Naive thymus-derived CD4-positive, alpha-beta T cell (primary cell): ENCODE results near the gene AZIN2. TPM values are rescaled to one million over a fixed set of nuclear protein-coding genes. Genes with fewer than 3 reads are reported as not detected.
"Not testable (repeated sequence)": the region's sequence is repeated elsewhere in the genome, so short reads cannot be mapped to it uniquely, and the experiment has no call there.

Source experiments
- ATAC-seq: fragments of 150-1000 bp; cut with Tn5 transposase; 2 replicates; pipeline ENCODE4 v1.10.0; 2021; ENCODE audit warnings: mild to moderate bottlenecking, moderate library complexity
- CTCF ChIA-PET: fragments of 350-600 bp; sonication (Branson Sonifier 250); formaldehyde crosslinking; loops from one replicate; lab custom pipeline; 2021; ENCODE audit warnings: antibody characterized with exemption; lab: Charles Lee
- POLR2A ChIA-PET: fragments of 350-600 bp; sonication (Branson Sonifier 250); formaldehyde crosslinking; loops from one replicate; lab custom pipeline; 2021; ENCODE audit warnings: antibody characterized with exemption, inconsistent platforms; lab: Charles Lee
- DNase-seq, 9 donors: peaks; one replicate each; pipeline versions ENCODE4 v3.0.0 to v3.0.0-alpha.2; 2020 to 2022; ENCODE audit warnings: mixed read lengths in 1 of 9
- H3K27ac ChIP-seq: one replicate; pipeline ENCODE4 v1.7.0; 2013; ENCODE audit warnings: mild to moderate bottlenecking, low read depth, low read length, moderate library complexity
- H3K27me3 ChIP-seq, 2 donors: one replicate each; pipeline ENCODE4 v1.7.0; 2013; ENCODE audit warnings: low read length in 2 of 2, mild to moderate bottlenecking in 2 of 2, moderate library complexity in 2 of 2; ENCODE audit not compliant: control insufficient read depth in 2 of 2, insufficient read depth in 2 of 2
- H3K36me3 ChIP-seq, 3 experiments: 1 replicate in 2 of 3; 2 replicates in 1 of 3; pipeline ENCODE4 v1.7.0; 2013; ENCODE audit warnings: low read length in 3 of 3, mild to moderate bottlenecking in 3 of 3, moderate library complexity in 1 of 3; ENCODE audit not compliant: insufficient read depth in 3 of 3, control insufficient read depth in 2 of 3
- H3K4me1 ChIP-seq, 2 donors: one replicate each; pipeline ENCODE4 v1.7.0; 2013; ENCODE audit warnings: low read length in 2 of 2, mild to moderate bottlenecking in 2 of 2, moderate library complexity in 1 of 2; ENCODE audit not compliant: control insufficient read depth in 2 of 2, insufficient read depth in 2 of 2
- H3K4me3 ChIP-seq: 2 replicates; pipeline ENCODE4 v1.7.0; 2013; ENCODE audit warnings: mild to moderate bottlenecking, low read length
- H3K9me3 ChIP-seq, 3 experiments: 1 replicate in 2 of 3; 2 replicates in 1 of 3; pipeline ENCODE4 v1.7.0; 2013; ENCODE audit warnings: low read length in 3 of 3; ENCODE audit not compliant: control insufficient read depth in 2 of 3
- H3K27ac Mint-ChIP-seq, 9 donors: one replicate each; pipeline ENCODE4 v1.8.0; 2020 to 2022; ENCODE audit warnings: mixed read lengths in 9 of 9, mild to moderate bottlenecking in 8 of 9, moderate library complexity in 5 of 9, inconsistent platforms in 2 of 9
- H3K27me3 Mint-ChIP-seq, 5 donors: one replicate each; pipeline ENCODE4 v1.8.0; 2021 to 2022; ENCODE audit warnings: mixed read lengths in 5 of 5, mild to moderate bottlenecking in 1 of 5
- H3K36me3 Mint-ChIP-seq, 5 donors: one replicate each; pipeline ENCODE4 v1.8.0; 2020 to 2022; ENCODE audit warnings: mixed read lengths in 5 of 5, mild to moderate bottlenecking in 3 of 5, inconsistent platforms in 1 of 5
- H3K4me1 Mint-ChIP-seq, 7 donors: one replicate each; pipeline ENCODE4 v1.8.0; 2020 to 2022; ENCODE audit warnings: mixed read lengths in 7 of 7, mild to moderate bottlenecking in 3 of 7, inconsistent platforms in 1 of 7
- H3K4me3 Mint-ChIP-seq, 10 donors: one replicate each; pipeline ENCODE4 v1.8.0; 2020 to 2022; ENCODE audit warnings: mild to moderate bottlenecking in 10 of 10, mixed read lengths in 10 of 10, moderate library complexity in 6 of 10, inconsistent platforms in 2 of 10
- H3K9me3 Mint-ChIP-seq, 11 donors: one replicate each; pipeline ENCODE4 v1.8.0; 2020 to 2022; ENCODE audit warnings: mixed read lengths in 11 of 11, mild to moderate bottlenecking in 4 of 11, inconsistent platforms in 1 of 11, moderate library complexity in 1 of 11
- intact Hi-C, 2 donors: fragments of 100-400 bp; cut with micrococcal nuclease; formaldehyde crosslinking; loops; one replicate each; pipeline ENCODE4 v1.15.1; 2023
- polyA plus RNA-seq, 2 donors: library from polyadenylated mRNA; unstranded; fragments of 300-500 nt; fragmentation: Illumina TruSeq; gene quantifications; one replicate each; pipeline ENCODE4 v1.2.3, GENCODE V29; 2021
- total RNA-seq, 6 experiments: library from RNA in 5 of 6; stranded (reverse) in 5 of 6; gene quantifications; 1 replicate in 5 of 6; 2 replicates in 1 of 6; pipeline ENCODE4 v1.2.3 and lab custom pipeline; 2021 to 2026

Gene AZIN2
- total and polyA plus RNA-seq, 7 experiments from 2014 or later, result 4.3 to 9.6 (median 6.0) TPM

DNA sequence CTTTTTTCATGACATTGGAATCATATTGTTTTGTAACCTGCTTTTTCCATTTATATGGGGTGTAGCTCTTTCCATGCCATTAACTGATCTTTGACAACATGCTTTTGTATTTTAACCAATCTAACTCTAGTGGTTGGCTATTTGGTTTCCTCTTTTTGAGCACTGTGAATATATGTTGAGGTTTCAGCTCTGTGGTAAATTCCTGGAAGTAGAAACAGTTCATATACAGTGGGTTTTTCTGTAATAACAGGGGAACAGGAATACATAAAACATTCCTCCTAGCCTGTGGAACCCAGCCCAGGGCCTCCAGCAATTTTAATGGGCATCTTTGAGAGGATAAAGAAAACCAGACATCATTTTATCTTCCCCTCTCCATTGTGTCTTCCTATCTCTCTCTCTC lies 17.4 kb downstream of the AZIN2 start:
- peak overlapping the region; percentile 84 to 96 (median 93) for H3K27ac Mint-ChIP-seq
- H3K36me3 ChIP-seq, result no peaks in the 10 kb centered on the region
- H3K4me3 Mint-ChIP-seq, result peak overlapping the region; percentile 4 to 85 (median 78)
- ChIA-PET POLR2A (interaction anchor here (2.1 kb wide), 1 partner anchor 83 kb away, joined by 5 read pairs; the partner anchor contains the start of gene TRIM62), CTCF (interaction anchor here (0.7 to 3.1 kb wide), 4 partner anchors 8 to 759 kb away, joined by 3 to 13 read pairs (median 4); no protein-coding TSS in a partner anchor)
- H3K27me3 Mint-ChIP-seq, result no peaks in the 10 kb centered on the region
- peak overlapping the region; percentile 0 for H3K4me3 ChIP-seq
- no peaks in the 10 kb centered on the region for H3K9me3 Mint-ChIP-seq
- H3K4me1 ChIP-seq, result peaks cover 37% of the 10 kb centered on the region in 2 donors
- intact Hi-C loops, result loop anchor here in 1 of 2 donors (5.0 kb wide), 1 partner anchor 61 kb away; the partner anchor contains the start of gene AK2
- DNase-seq (no peak), ATAC-seq (no peak)
- H3K9me3 ChIP-seq, result no peaks in the 10 kb centered on the region
- peaks cover 37 to 79% (median 66%) of the 10 kb centered on the region in 7 donors for H3K4me1 Mint-ChIP-seq
- H3K36me3 Mint-ChIP-seq, result peaks cover 2 to 33% (median 10%) of the 10 kb centered on the region in 5 donors
- H3K27ac ChIP-seq, result peak overlapping the region; percentile 56
- H3K27me3 ChIP-seq, result no peaks in the 10 kb centered on the region

DNA sequence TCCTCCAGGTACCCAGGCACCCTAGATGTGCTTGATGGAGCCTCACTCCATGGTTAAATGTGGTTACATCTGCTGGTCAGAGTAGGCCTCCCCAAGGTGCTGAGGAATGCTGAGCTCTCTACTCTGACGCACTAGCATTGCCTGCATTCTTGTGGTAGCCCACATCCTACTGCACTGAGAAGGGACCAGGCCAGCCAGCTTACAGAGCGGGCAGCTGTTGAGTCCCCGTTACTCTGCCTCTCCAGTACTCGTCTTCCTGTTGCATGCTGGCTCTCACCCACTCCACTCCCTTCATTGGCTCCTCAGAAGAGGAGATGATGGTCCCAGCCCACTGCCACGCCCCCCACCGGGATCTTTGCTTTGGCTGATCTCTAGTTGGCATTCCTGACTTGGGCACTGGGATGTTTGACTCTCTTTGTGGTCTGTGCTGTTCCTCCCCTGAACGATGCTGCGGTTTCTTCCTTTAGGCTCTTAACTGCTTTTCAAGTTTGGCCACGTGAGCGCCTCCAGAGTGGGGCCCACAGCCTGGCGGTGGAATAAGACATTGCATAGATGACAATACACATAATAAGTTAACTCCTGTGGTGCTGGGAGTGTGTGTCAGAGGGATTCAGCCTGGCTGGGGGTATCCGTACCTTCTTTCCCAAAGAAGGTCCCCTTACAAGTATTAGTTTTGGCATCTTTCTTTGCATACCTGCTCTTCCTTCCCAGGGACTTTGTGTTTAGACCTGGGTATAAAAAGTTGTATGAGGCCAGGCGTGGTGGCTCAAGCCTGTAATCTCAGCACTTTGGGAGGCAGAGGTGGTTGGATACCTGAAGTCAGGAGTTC lies 18.6 kb downstream of the AZIN2 start:
- H3K4me1 ChIP-seq, result peaks cover 37% of the 10 kb centered on the region in 2 donors
- Mint-ChIP-seq H3K4me3 (peak overlapping the region; percentile 72 to 85 (median 80)), H3K27ac (peak overlapping the region; percentile 87 to 96 (median 93)), H3K9me3 (no peaks in the 10 kb centered on the region), H3K36me3 (peaks cover 4 to 33% (median 12%) of the 10 kb centered on the region in 5 donors), H3K27me3 (no peaks in the 10 kb centered on the region), H3K4me1 (peaks cover 35 to 81% (median 67%) of the 10 kb centered on the region in 7 donors)
- CTCF ChIA-PET, result interaction anchor here (0.6 to 3.1 kb wide), 4 partner anchors 9 to 28 kb away, joined by 4 to 13 read pairs (median 6); no protein-coding TSS in a partner anchor
- no peaks in the 10 kb centered on the region for H3K36me3 ChIP-seq
- no peaks in the 10 kb centered on the region for H3K9me3 ChIP-seq
- POLR2A ChIA-PET, result interaction anchor here (1.0 to 2.1 kb wide), 6 partner anchors 11 to 82 kb away, joined by 3 to 14 read pairs (median 6); partner anchors contain the start of genes AZIN2 and TRIM62
- DNase-seq (peak; percentile 41 to 81 (median 75)), ATAC-seq (peak; percentile 93)
- no peaks in the 10 kb centered on the region for H3K27me3 ChIP-seq
- peak overlapping the region; percentile 26 for H3K4me3 ChIP-seq
- H3K27ac ChIP-seq, result peak overlapping the region; percentile 56
- intact Hi-C loops, result loop anchor here (1.0 to 5.0 kb wide), 5 partner anchors 11 to 166 kb away; partner anchors contain the start of genes AZIN2 (in 2 of the 2) and AK2 (in 1 of the 2)

DNA sequence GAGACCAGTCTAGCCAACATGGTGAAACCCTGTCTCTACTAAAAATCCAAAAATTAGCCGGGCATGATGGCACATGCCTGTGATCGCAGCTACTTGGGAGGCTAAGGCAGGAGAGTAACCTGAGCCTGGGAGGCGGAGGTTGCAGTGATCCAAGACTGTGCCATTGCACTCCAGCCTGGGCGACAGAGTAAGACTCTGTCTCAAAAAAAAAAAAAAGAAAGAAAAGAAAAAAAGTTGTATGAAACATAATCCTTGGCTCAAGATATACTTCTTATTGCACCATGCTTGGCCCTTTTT lies 19.1 kb downstream of the AZIN2 start:
- H3K9me3 Mint-ChIP-seq, H3K27me3 Mint-ChIP-seq, H3K9me3 ChIP-seq, H3K36me3 ChIP-seq, ATAC-seq, H3K27me3 ChIP-seq, DNase-seq, intact Hi-C loops: not testable (repeated sequence)
- peak overlapping the region in 9 of 10 donors; percentile 30 to 85 (median 79) for H3K4me3 Mint-ChIP-seq
- ChIA-PET POLR2A (interaction anchor here (0.8 to 1.7 kb wide), 2 partner anchors 19 to 27 kb away, joined by 3 to 8 read pairs; partner anchors contain the start of gene AZIN2), CTCF (interaction anchor here (0.6 to 3.1 kb wide), 4 partner anchors 11 to 119 kb away, joined by 3 to 13 read pairs (median 6); no protein-coding TSS in a partner anchor)
- H3K4me3 ChIP-seq, result peak overlapping the region; percentile 26
- H3K4me1 ChIP-seq, result peaks cover 37% of the 10 kb centered on the region in 2 donors
- peak overlapping the region; percentile 56 for H3K27ac ChIP-seq
- H3K27ac Mint-ChIP-seq, result peak overlapping the region in 8 of 9 donors; percentile 87 to 96 (median 94)
- peaks cover 34 to 76% (median 61%) of the 10 kb centered on the region in 7 donors for H3K4me1 Mint-ChIP-seq
- peaks cover 4 to 33% (median 12%) of the 10 kb centered on the region in 5 donors for H3K36me3 Mint-ChIP-seq

DNA sequence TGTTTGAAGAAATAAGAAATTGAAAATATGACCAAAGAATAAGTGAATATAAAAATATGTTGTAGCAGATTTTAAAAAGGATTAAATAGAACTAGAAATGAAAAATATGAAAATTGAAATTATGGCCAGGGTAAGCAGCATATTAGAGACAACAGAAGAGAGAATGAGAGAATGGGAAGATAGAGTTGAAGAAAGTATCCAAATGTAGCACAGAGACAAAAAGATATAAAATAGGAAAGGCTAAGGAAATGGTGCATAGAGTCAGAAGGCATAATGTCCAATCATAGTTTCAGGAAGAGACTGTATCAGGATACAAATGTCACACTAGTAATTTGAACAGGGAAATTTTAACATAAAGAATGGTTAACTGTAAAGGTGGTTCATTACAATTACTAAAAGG lies 29.5 kb downstream of the AZIN2 start:
- no peaks in the 10 kb centered on the region for H3K27me3 ChIP-seq
- Mint-ChIP-seq H3K4me3 (no peak overlapping the region), H3K9me3 (peaks cover 0 to 13% (median 5%) of the 10 kb centered on the region in 11 donors), H3K27me3 (peaks cover 0 to 3% (median 0%) of the 10 kb centered on the region in 5 donors), H3K36me3 (peaks cover 5 to 27% (median 13%) of the 10 kb centered on the region in 5 donors), H3K4me1 (peaks cover 0 to 12% (median 0%) of the 10 kb centered on the region in 7 donors), H3K27ac (peak overlapping the region in 1 of 9 donors; percentile 8)
- POLR2A ChIA-PET, result no interaction called here
- intact Hi-C loops, result loop anchor here in 1 of 2 donors (10.0 kb wide), 1 partner anchor 184 kb away; no protein-coding TSS in a partner anchor
- CTCF ChIA-PET, result interaction anchor here (1.1 kb wide), 1 partner anchor 174 kb away, joined by 6 read pairs; no protein-coding TSS in a partner anchor
- ATAC-seq (no peak), DNase-seq (no peak)
- H3K36me3 ChIP-seq, result no peaks in the 10 kb centered on the region
- no peak overlapping the region for H3K27ac ChIP-seq
- H3K4me1 ChIP-seq, result no peaks in the 10 kb centered on the region
- no peaks in the 10 kb centered on the region for H3K9me3 ChIP-seq
- H3K4me3 ChIP-seq, result no peak overlapping the region

DNA sequence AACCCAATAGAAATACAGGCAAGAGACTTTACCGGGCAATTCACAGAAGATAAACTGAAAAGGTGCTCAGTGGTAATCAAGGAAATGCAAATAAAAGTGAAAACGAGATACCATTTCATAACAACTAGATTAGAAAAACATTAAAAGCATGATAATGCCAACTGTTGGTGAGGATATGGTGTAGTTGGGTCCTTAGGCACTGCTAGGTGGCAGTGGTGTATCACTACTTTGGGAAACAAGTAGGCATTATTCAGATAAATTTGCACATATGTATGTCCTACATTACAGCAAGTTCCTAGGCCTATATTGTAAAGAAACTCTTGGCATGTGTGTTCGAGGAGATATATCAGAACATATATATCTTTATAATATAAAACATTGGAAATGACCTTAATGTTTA lies 31.0 kb downstream of the AZIN2 start:
- no peak overlapping the region for H3K27ac ChIP-seq
- peaks cover 0 to 11% (median 5%) of the 10 kb centered on the region in 11 donors for H3K9me3 Mint-ChIP-seq
- H3K27ac Mint-ChIP-seq, result no peak overlapping the region
- CTCF ChIA-PET, result no interaction called here
- H3K27me3 ChIP-seq, result no peaks in the 10 kb centered on the region
- peaks cover 0 to 12% (median 0%) of the 10 kb centered on the region in 7 donors for H3K4me1 Mint-ChIP-seq
- H3K36me3 Mint-ChIP-seq, result peaks cover 5 to 17% (median 13%) of the 10 kb centered on the region in 5 donors
- no peaks in the 10 kb centered on the region for H3K9me3 ChIP-seq
- POLR2A ChIA-PET, result no interaction called here
- DNase-seq (peak in 1 of 9 donors; percentile 27), ATAC-seq (peak; percentile 41)
- no peaks in the 10 kb centered on the region for H3K36me3 ChIP-seq
- no peak overlapping the region for H3K4me3 Mint-ChIP-seq
- no peaks in the 10 kb centered on the region for H3K4me1 ChIP-seq
- H3K27me3 Mint-ChIP-seq, result no peaks in the 10 kb centered on the region
- intact Hi-C loops, result loop anchor here (1.0 to 10.0 kb wide), 3 partner anchors 183 to 255 kb away; no protein-coding TSS in a partner anchor
- H3K4me3 ChIP-seq, result no peak overlapping the region

DNA sequence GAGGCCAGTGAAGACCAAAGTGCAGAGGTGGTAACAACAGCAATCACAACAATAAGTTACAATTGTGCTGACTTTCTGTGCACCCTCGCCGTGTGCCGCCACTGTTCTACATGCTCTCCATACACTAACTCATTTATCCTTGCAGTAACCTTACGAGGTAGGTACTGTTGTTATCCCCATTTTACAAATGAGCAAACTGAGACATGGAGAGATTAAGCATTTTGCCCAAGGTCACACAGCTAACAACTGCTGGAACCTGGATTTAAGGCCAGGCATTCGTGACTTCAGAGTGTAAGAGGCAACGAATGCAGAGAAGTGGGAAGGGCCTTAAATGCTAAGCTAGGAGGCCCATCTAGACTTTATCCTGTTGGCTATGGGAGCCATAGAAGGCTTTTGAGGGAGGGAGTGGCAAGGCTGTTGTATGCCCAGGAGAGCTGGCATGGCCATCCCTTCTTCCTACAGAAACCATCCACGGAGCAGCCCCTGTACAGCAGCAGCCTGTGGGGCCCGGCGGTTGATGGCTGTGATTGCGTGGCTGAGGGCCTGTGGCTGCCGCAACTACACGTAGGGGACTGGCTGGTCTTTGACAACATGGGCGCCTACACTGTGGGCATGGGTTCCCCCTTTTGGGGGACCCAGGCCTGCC lies 36.6 kb downstream of the AZIN2 start:
- no peak overlapping the region for H3K27ac ChIP-seq
- no peak overlapping the region for H3K4me3 ChIP-seq
- DNase-seq (no peak), ATAC-seq (no peak)
- H3K4me1 ChIP-seq, result no peaks in the 10 kb centered on the region
- H3K27me3 Mint-ChIP-seq, result no peaks in the 10 kb centered on the region
- intact Hi-C loops, result loop anchor here in 1 of 2 donors (10.0 kb wide), 1 partner anchor 177 kb away; no protein-coding TSS in a partner anchor
- H3K36me3 Mint-ChIP-seq, result peaks cover 0 to 4% (median 0%) of the 10 kb centered on the region in 5 donors
- no peaks in the 10 kb centered on the region for H3K9me3 ChIP-seq
- H3K4me1 Mint-ChIP-seq, result peaks cover 0 to 6% (median 0%) of the 10 kb centered on the region in 7 donors
- CTCF ChIA-PET, result no interaction called here
- no peaks in the 10 kb centered on the region for H3K27me3 ChIP-seq
- no peaks in the 10 kb centered on the region for H3K9me3 Mint-ChIP-seq
- H3K36me3 ChIP-seq, result no peaks in the 10 kb centered on the region
- no peak overlapping the region for H3K4me3 Mint-ChIP-seq
- POLR2A ChIA-PET, result no interaction called here
- no peak overlapping the region for H3K27ac Mint-ChIP-seq
